Measurements from ENCODE around the gene EOMES. TPM values are rescaled to one million over a fixed set of nuclear protein-coding genes. Genes with fewer than 3 reads are reported as not detected.

The EOMES gene
- total and polyA plus RNA-seq, 2 donors (not counting 1 experiment from before 2014, with no cell fraction given) = 0.10 to 0.12 TPM

GRCh38 chr3:27717200-27717852 is 4.8 kb downstream of the EOMES start:
- H3K9me3 ChIP-seq (ENCODE audit: control extremely low read depth in 1 of 3, control insufficient read depth in 2 of 3, insufficient read depth in 1 of 3, low read length in 2 of 3) = peaks cover 0 to 31% (median 0%) of the 10 kb centered on the region in 3 donors
- H3K27ac Mint-ChIP-seq = no peak overlapping the region

More at GRCh38 chr3:27717200-27717852, 4.8 kb downstream of the EOMES start:
- 98% methylated on average over 6 of the region's 16 CpGs for WGBS (ENCODE audit: insufficient coverage)
- peaks cover 39% of the 10 kb centered on the region for H3K4me1 Mint-ChIP-seq
- H2AFZ ChIP-seq (ENCODE audit: insufficient read depth, low read depth, low read length, poor library complexity, severe bottlenecking) = no peak overlapping the region
- no peak overlapping the region for H3K4me3 Mint-ChIP-seq
- no peak overlapping the region for H3K27ac ChIP-seq (ENCODE audit: low read length in 2 of 2)
- H4K20me1 ChIP-seq (ENCODE audit: control insufficient read depth, insufficient read depth, low read length, poor library complexity, severe bottlenecking) = no peaks in the 10 kb centered on the region
- no peaks in the 10 kb centered on the region for H3K9me3 Mint-ChIP-seq (ENCODE audit: insufficient read depth)
- H3K27me3 Mint-ChIP-seq = peaks cover 74% of the 10 kb centered on the region
- H3K4me3 ChIP-seq (ENCODE audit: control extremely low read depth in 1 of 5, extremely low read depth in 1 of 5, insufficient read depth in 1 of 5, low read depth in 2 of 5, low read length in 4 of 5) = no peak overlapping the region
- no peaks in the 10 kb centered on the region for H3K36me3 ChIP-seq (replicated peaks in 1 of 2; ENCODE audit: control extremely low read depth in 1 of 2, control insufficient read depth in 1 of 2, extremely low read depth in 1 of 2, insufficient read depth in 2 of 2, low read length in 1 of 2)
- TF ChIP-seq EZH2 (IDR thresholded peaks at IDR 0.05; ENCODE audit: borderline replicate concordance, insufficient read depth, low read depth, low read length, poor library complexity, severe bottlenecking) (no peak), CTCF (IDR thresholded peaks at IDR 0.05) (no peak)
- H3K27me3 ChIP-seq (replicated peaks in 1 of 4; ENCODE audit: control extremely low read depth in 1 of 4, control insufficient read depth in 3 of 4, insufficient read depth in 4 of 4, low read length in 3 of 4) = peaks cover 2 to 79% (median 69%) of the 10 kb centered on the region in 4 experiments
- H3K4me1 ChIP-seq (ENCODE audit: control insufficient read depth in 2 of 2, insufficient read depth in 2 of 2, low read length in 2 of 2) = peaks cover 42 to 44% of the 10 kb centered on the region in 2 donors
- ATAC-seq (ENCODE audit: low read depth) = no peak
- H3K79me2 ChIP-seq (ENCODE audit: control insufficient read depth, insufficient read depth, low read length) = no peaks in the 10 kb centered on the region
- DNase-seq = no peak
- intact Hi-C loops (cut with micrococcal nuclease) = no loop called here
- no peak overlapping the region for H3K4me2 ChIP-seq (replicated peaks; ENCODE audit: low read depth, low read length, poor library complexity, severe bottlenecking)
- ChIA-PET CTCF (interaction anchor here (2.3 kb wide), 1 partner anchor 611 kb away, joined by 8 read pairs; no protein-coding TSS in a partner anchor), POLR2A (no interaction called here)
- H3K9ac ChIP-seq (ENCODE audit: low read length) = no peak overlapping the region
